B cell (primary cell): ENCODE data around the gene TRERF1. TPM values are rescaled to one million over a fixed set of nuclear protein-coding genes. Genes with fewer than 3 reads are reported as not detected.

Experiments used
- ATAC-seq: fragments of 200-7000 bp; cut with Tn5 transposase; one replicate; pipeline ENCODE4 v1.10.0; 2021; ENCODE audit warnings: low read depth, mild to moderate bottlenecking, moderate number of reproducible peaks, moderate library complexity
- CTCF ChIA-PET: fragments of 350-600 bp; sonication (Branson Sonifier 250); formaldehyde crosslinking; loops from one replicate; lab custom pipeline; 2021; ENCODE audit warnings: antibody characterized with exemption, inconsistent platforms; lab: Charles Lee
- POLR2A ChIA-PET: fragments of 350-600 bp; sonication (Branson Sonifier 250); formaldehyde crosslinking; loops from one replicate; lab custom pipeline; 2021; ENCODE audit warnings: antibody characterized with exemption; lab: Charles Lee
- DNase-seq: peaks from one replicate; pipeline ENCODE4 v3.0.0; 2013
- H2AFZ ChIP-seq: 2 replicates; pipeline ENCODE4 v1.6.1; 2012; ENCODE audit warnings: mild to moderate bottlenecking, low read depth, low read length; ENCODE audit not compliant: insufficient read depth, poor library complexity, severe bottlenecking
- H3K27ac ChIP-seq, 2 donors: 1 replicate in 1 of 2; 2 replicates in 1 of 2; pipeline ENCODE4 v1.5.1; 2012 to 2013; ENCODE audit warnings: low read length in 2 of 2, mild to moderate bottlenecking in 2 of 2, moderate library complexity in 1 of 2
- H3K27me3 ChIP-seq, 4 experiments: fragments of 200-600 bp in 1 of 4; sonication (generic) in 1 of 4; replicated peaks in 1 of 4; 1 replicate in 2 of 4; 2 replicates in 2 of 4; pipeline versions ENCODE4 v1.6.1 to v1.7.0; 2013 to 2016; ENCODE audit warnings: low read length in 3 of 4, mild to moderate bottlenecking in 2 of 4, mixed read lengths in 1 of 4, moderate library complexity in 1 of 4; ENCODE audit not compliant: insufficient read depth in 4 of 4, control insufficient read depth in 3 of 4; ENCODE audit errors: control extremely low read depth in 1 of 4
- H3K36me3 ChIP-seq, 2 experiments: replicated peaks in 1 of 2; 1 replicate in 1 of 2; 2 replicates in 1 of 2; pipeline versions ENCODE4 v1.6.1 to v1.7.1; 2013; ENCODE audit warnings: low read length in 1 of 2; ENCODE audit not compliant: insufficient read depth in 2 of 2, control insufficient read depth in 1 of 2; ENCODE audit errors: control extremely low read depth in 1 of 2, extremely low read depth in 1 of 2
- H3K4me1 ChIP-seq, 2 donors: fragments of 200-600 bp in 1 of 2; sonication (generic) in 1 of 2; 1 replicate in 1 of 2; 2 replicates in 1 of 2; pipeline versions ENCODE4 v1.5.1 to v1.6.1; 2013 to 2017; ENCODE audit warnings: low read length in 2 of 2; ENCODE audit not compliant: control insufficient read depth in 2 of 2, insufficient read depth in 2 of 2
- H3K4me2 ChIP-seq: replicated peaks from 2 replicates; pipeline ENCODE3; 2012; ENCODE audit warnings: mild to moderate bottlenecking, low read depth, low read length; ENCODE audit not compliant: poor library complexity, severe bottlenecking
- H3K4me3 ChIP-seq, 5 experiments: fragments of 200-600 bp in 1 of 5; sonication (generic) in 1 of 5; 1 replicate in 3 of 5; 2 replicates in 2 of 5; pipeline versions ENCODE4 v1.5.1 to v1.7.0; 2011 to 2016; ENCODE audit warnings: low read length in 4 of 5, mild to moderate bottlenecking in 4 of 5, low read depth in 2 of 5, control low read depth in 1 of 5, moderate library complexity in 1 of 5; ENCODE audit not compliant: insufficient read depth in 1 of 5; ENCODE audit errors: control extremely low read depth in 1 of 5, extremely low read depth in 1 of 5
- H3K79me2 ChIP-seq: fragments of 200-600 bp; sonication (generic); one replicate; pipeline ENCODE4 v1.6.0; 2016; ENCODE audit warnings: low read length; ENCODE audit not compliant: control insufficient read depth, insufficient read depth
- H3K9ac ChIP-seq: fragments of 200-600 bp; sonication (generic); 2 replicates; pipeline ENCODE4 v1.6.1; 2017; ENCODE audit warnings: mild to moderate bottlenecking, low read length, moderate library complexity
- H3K9me3 ChIP-seq, 3 donors: one replicate each; pipeline versions ENCODE4 v1.6.1 to v1.7.1; 2013; ENCODE audit warnings: low read length in 2 of 3; ENCODE audit not compliant: control insufficient read depth in 2 of 3, insufficient read depth in 1 of 3; ENCODE audit errors: control extremely low read depth in 1 of 3
- H4K20me1 ChIP-seq: 2 replicates; pipeline ENCODE4 v1.6.0; 2012; ENCODE audit warnings: mild to moderate bottlenecking, low read length; ENCODE audit not compliant: insufficient read depth, control insufficient read depth, poor library complexity, severe bottlenecking
- H3K27ac Mint-ChIP-seq: one replicate; pipeline ENCODE4 v1.8.0; 2021; ENCODE audit warnings: mixed read lengths
- H3K27me3 Mint-ChIP-seq: one replicate; pipeline ENCODE4 v1.8.0; 2021; ENCODE audit warnings: mixed read lengths
- H3K4me1 Mint-ChIP-seq: one replicate; pipeline ENCODE4 v1.8.0; 2021; ENCODE audit warnings: mixed read lengths
- H3K4me3 Mint-ChIP-seq: one replicate; pipeline ENCODE4 v1.8.0; 2021; ENCODE audit warnings: mixed read lengths
- H3K9me3 Mint-ChIP-seq: one replicate; pipeline ENCODE4 v1.8.0; 2022; ENCODE audit warnings: mixed read lengths; ENCODE audit not compliant: insufficient read depth
- EZH2 ChIP-seq: IDR thresholded peaks from 2 replicates; pipeline ENCODE4 v1.6.1; 2012; ENCODE audit warnings: borderline replicate concordance, low read depth, mild to moderate bottlenecking, moderate library complexity, low read length; ENCODE audit not compliant: insufficient read depth, poor library complexity, severe bottlenecking
- WGBS: methylation state at CpG from one replicate; pipeline ENCODE4 v1.1.5; 2013; ENCODE audit warnings: missing lambda C conversion rate; ENCODE audit not compliant: insufficient coverage; 5-methylcytosine and 5-hydroxymethylcytosine counted together
- intact Hi-C: fragments of 100-400 bp; cut with micrococcal nuclease; formaldehyde crosslinking; loops from one replicate; pipeline ENCODE4 v1.10.0; 2022
- polyA plus RNA-seq: library from polyadenylated mRNA; depleted of rRNA; stranded (reverse); fragments of >200 nt; gene quantifications from 2 replicates; pipeline ENCODE4 v1.2.3, GENCODE V29; 2012
- total RNA-seq, 2 donors: library from RNA; stranded (reverse); fragments of 120-200 nt in 1 of 2; gene quantifications; 1 replicate in 1 of 2; 2 replicates in 1 of 2; pipeline versions ENCODE4 v1.2.3 to v1.2.4, GENCODE V29; 2013 to 2022
- TF ChIP-seq, protein P1 (sequence below): fragments of 200-600 bp; IDR thresholded peaks from one replicate; pipeline ENCODE4 v1.8.0; 2022; ENCODE audit warnings: antibody characterized with exemption, mild to moderate bottlenecking

Gene TRERF1
- total and polyA plus RNA-seq, 2 donors (not counting 1 experiment from before 2014, with no cell fraction given), result 3.5 to 6.7 TPM

GRCh38 chr6:42406306-42407280, 45.1 kb downstream of the TRERF1 start:
- Mint-ChIP-seq H3K9me3 (no peaks in the 10 kb centered on the region), H3K4me3 (no peak overlapping the region), H3K4me1 (peaks cover 4% of the 10 kb centered on the region), H3K27me3 (no peaks in the 10 kb centered on the region), H3K27ac (peak overlapping the region; percentile 1)
- H3K79me2 ChIP-seq, result no peaks in the 10 kb centered on the region
- no peak for ATAC-seq
- no peaks in the 10 kb centered on the region for H3K36me3 ChIP-seq
- intact Hi-C loops, result no loop called here
- POLR2A ChIA-PET, result interaction anchor here (0.6 kb wide), 2 partner anchors 34 to 574 kb away, joined by 3 read pairs; no protein-coding TSS in a partner anchor
- no peaks in the 10 kb centered on the region for H4K20me1 ChIP-seq
- H3K4me3 ChIP-seq, result no peak overlapping the region
- H3K9ac ChIP-seq, result no peak overlapping the region
- H3K27me3 ChIP-seq, result no peaks in the 10 kb centered on the region
- CTCF ChIA-PET, result no interaction called here
- H3K4me2 ChIP-seq, result no peak overlapping the region
- no peak for DNase-seq
- H3K27ac ChIP-seq, result no peak overlapping the region
- H3K4me1 ChIP-seq, result peaks cover 0 to 4% of the 10 kb centered on the region in 2 donors
- WGBS, result 100% methylated on average over 6 of the region's 6 CpGs
- no peak overlapping the region for H2AFZ ChIP-seq
- H3K9me3 ChIP-seq, result no peaks in the 10 kb centered on the region
- TF ChIP-seq, protein P1, sequence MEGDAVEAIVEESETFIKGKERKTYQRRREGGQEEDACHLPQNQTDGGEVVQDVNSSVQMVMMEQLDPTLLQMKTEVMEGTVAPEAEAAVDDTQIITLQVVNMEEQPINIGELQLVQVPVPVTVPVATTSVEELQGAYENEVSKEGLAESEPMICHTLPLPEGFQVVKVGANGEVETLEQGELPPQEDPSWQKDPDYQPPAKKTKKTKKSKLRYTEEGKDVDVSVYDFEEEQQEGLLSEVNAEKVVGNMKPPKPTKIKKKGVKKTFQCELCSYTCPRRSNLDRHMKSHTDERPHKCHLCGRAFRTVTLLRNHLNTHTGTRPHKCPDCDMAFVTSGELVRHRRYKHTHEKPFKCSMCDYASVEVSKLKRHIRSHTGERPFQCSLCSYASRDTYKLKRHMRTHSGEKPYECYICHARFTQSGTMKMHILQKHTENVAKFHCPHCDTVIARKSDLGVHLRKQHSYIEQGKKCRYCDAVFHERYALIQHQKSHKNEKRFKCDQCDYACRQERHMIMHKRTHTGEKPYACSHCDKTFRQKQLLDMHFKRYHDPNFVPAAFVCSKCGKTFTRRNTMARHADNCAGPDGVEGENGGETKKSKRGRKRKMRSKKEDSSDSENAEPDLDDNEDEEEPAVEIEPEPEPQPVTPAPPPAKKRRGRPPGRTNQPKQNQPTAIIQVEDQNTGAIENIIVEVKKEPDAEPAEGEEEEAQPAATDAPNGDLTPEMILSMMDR, result no peak
- no peak for TF ChIP-seq EZH2

- no CpG with 5 or more reads among the region's 2 CpGs for WGBS
- no peaks in the 10 kb centered on the region for H3K9me3 Mint-ChIP-seq
- TF ChIP-seq, protein P1, result no peak
- TF ChIP-seq EZH2, result no peak
- no peak overlapping the region for H3K9ac ChIP-seq
- H3K27me3 Mint-ChIP-seq, result no peaks in the 10 kb centered on the region
- H3K27ac ChIP-seq, result no peak overlapping the region
- intact Hi-C loops, result no loop called here
- H3K27ac Mint-ChIP-seq, result no peak overlapping the region
- ATAC-seq (no peak), DNase-seq (no peak)
- H3K4me2 ChIP-seq, result no peak overlapping the region
- ChIA-PET CTCF (no interaction called here), POLR2A (no interaction called here)
- no peaks in the 10 kb centered on the region for H3K27me3 ChIP-seq
- no peaks in the 10 kb centered on the region for H4K20me1 ChIP-seq
- no peak overlapping the region for H3K4me3 Mint-ChIP-seq
- peaks cover 4% of the 10 kb centered on the region for H3K4me1 Mint-ChIP-seq
- H3K79me2 ChIP-seq, result no peaks in the 10 kb centered on the region
- H3K4me1 ChIP-seq, result peaks cover 0 to 4% of the 10 kb centered on the region in 2 donors
- H3K4me3 ChIP-seq, result no peak overlapping the region
- H2AFZ ChIP-seq, result no peak overlapping the region
- no peaks in the 10 kb centered on the region for H3K36me3 ChIP-seq
- H3K9me3 ChIP-seq, result no peaks in the 10 kb centered on the region
Observed at GRCh38 chr6:42405021-42405420, 46.7 kb downstream of the TRERF1 start.
